NCI-H1048 (cell line): Measurements from ENCODE around the gene SLC35G4.
"Not testable (repeated sequence)": the region's sequence is repeated elsewhere in the genome, so short reads cannot be mapped to it uniquely, and the experiment has no call there.

Experiments
- DNase-seq: peaks from one replicate; lab custom pipeline; 2025; lab: John Stamatoyannopoulos, UW

Gene SLC35G4

GRCh38 chr18:11609488-11609887, at the start of gene SLC35G4:
SLC35G4 (plus strand) TSS chr18:11609596; CDS start chr18:11609596, 0 bp downstream.
- DNase-seq: not testable (repeated sequence)

- DNase-seq: no peak
These were observed 48.1 kb upstream of the SLC35G4 start for GRCh38 chr18:11561293-11561692.

- no peak for DNase-seq
These were observed 43.7 kb upstream of the SLC35G4 start for GRCh38 chr18:11565716-11566115.

GRCh38 chr18:11566236-11566965, 43.0 kb upstream of the SLC35G4 start:
- no peak for DNase-seq

- no peak for DNase-seq
These were observed 42.0 kb upstream of the SLC35G4 start for GRCh38 chr18:11567396-11567795.

GRCh38 chr18:11570073-11570588, 39.3 kb upstream of the SLC35G4 start:
- no peak for DNase-seq

- DNase-seq: no peak
These were observed 38.5 kb upstream of the SLC35G4 start for GRCh38 chr18:11570769-11571412.

GRCh38 chr18:11572201-11572600, 37.2 kb upstream of the SLC35G4 start:
- no peak for DNase-seq

- no peak for DNase-seq
These were observed 34.9 kb upstream of the SLC35G4 start for GRCh38 chr18:11574545-11574944.

GRCh38 chr18:11577271-11578112, 31.9 kb upstream of the SLC35G4 start:
- DNase-seq: no peak

- no peak for DNase-seq
These were observed 30.6 kb upstream of the SLC35G4 start for GRCh38 chr18:11578799-11579198.

GRCh38 chr18:11579916-11580315, 29.5 kb upstream of the SLC35G4 start:
- no peak for DNase-seq

GRCh38 chr18:11581286-11581685, 28.1 kb upstream of the SLC35G4 start:
- no peak for DNase-seq

GRCh38 chr18:11585596-11585995, 23.8 kb upstream of the SLC35G4 start:
- DNase-seq: no peak

GRCh38 chr18:11586896-11587295, 22.5 kb upstream of the SLC35G4 start:
- DNase-seq: no peak

- DNase-seq: no peak
These were observed 22.0 kb upstream of the SLC35G4 start for GRCh38 chr18:11587432-11587831.

- no peak for DNase-seq
These were observed 21.6 kb upstream of the SLC35G4 start for GRCh38 chr18:11587846-11588245.

- no peak for DNase-seq
These were observed 17.4 kb upstream of the SLC35G4 start for GRCh38 chr18:11591957-11592356.

- no peak for DNase-seq
These were observed 9.1 kb upstream of the SLC35G4 start for GRCh38 chr18:11600321-11600720.

- DNase-seq: no peak
These were observed 1.5 kb upstream of the SLC35G4 start for GRCh38 chr18:11607906-11608305.

- not testable (repeated sequence) for DNase-seq
These were observed 778 bp upstream of the SLC35G4 start for GRCh38 chr18:11608618-11609017.

- not testable (repeated sequence) for DNase-seq
These were observed 3.7 kb downstream of the SLC35G4 start for GRCh38 chr18:11613073-11613472.
